GM12873 (cell line): ENCODE data around the gene P2RY2.

Source experiments
- CTCF ChIP-seq: IDR thresholded peaks from 2 replicates; pipeline ENCODE4 v1.5.1; 2012; ENCODE audit warnings: low read depth, mild to moderate bottlenecking, moderate library complexity, low read length, control low read depth; ENCODE audit not compliant: insufficient read depth; ENCODE audit errors: missing control alignments

The P2RY2 gene

DNA sequence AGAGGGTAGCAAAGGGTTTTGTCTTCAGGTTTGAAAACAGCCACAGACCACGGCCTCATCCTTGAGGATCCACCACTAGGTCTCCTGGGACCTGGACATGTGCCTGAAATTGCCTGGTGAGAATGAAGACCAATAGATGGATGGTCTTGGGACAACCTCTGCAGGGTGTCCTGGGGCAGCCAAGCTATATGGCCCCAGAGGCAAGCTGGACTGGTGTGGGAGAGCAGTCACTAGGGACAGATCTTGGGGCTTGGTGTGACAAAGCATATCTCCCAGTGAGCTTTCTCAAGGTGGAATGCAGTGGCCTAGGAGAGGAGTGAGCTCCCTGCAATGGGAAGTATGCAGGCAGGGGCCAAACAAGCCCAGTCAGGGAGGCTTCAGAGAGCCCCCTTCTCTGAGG is 67.6 kb downstream of the P2RY2 start:
- no peak for TF ChIP-seq CTCF
